ENCODE measurements around the gene IL17RB. TPM values are rescaled to one million over a fixed set of nuclear protein-coding genes. Genes with fewer than 3 reads are reported as not detected.

IL17RB gene
- total and polyA plus RNA-seq, 8 donors = 4.0 to 18.8 (median 6.6) TPM

DNA sequence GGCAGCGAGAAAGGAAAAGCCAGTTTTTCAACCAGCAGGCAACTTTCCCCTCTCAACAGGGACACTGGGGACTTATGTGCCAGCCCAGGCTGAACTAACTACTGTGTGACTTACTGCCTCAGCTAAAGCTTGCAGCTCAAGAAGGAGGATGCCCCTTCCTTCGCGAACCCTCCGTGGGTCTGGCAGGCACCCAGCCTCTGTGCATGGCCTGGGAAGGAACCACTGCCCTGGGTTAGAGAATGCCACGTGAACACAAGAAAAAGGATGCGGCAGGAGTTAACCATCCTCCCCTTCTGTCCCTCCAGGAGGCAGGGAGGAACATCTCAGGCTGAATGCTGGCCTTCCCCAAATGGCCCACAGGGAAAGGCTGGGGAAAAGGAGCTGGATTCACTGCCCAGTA is 29.2 kb upstream of the IL17RB start:
- no peak overlapping the region for H3K4me3 ChIP-seq
- TF ChIP-seq, protein P1, sequence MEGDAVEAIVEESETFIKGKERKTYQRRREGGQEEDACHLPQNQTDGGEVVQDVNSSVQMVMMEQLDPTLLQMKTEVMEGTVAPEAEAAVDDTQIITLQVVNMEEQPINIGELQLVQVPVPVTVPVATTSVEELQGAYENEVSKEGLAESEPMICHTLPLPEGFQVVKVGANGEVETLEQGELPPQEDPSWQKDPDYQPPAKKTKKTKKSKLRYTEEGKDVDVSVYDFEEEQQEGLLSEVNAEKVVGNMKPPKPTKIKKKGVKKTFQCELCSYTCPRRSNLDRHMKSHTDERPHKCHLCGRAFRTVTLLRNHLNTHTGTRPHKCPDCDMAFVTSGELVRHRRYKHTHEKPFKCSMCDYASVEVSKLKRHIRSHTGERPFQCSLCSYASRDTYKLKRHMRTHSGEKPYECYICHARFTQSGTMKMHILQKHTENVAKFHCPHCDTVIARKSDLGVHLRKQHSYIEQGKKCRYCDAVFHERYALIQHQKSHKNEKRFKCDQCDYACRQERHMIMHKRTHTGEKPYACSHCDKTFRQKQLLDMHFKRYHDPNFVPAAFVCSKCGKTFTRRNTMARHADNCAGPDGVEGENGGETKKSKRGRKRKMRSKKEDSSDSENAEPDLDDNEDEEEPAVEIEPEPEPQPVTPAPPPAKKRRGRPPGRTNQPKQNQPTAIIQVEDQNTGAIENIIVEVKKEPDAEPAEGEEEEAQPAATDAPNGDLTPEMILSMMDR (IDR thresholded peaks at IDR 0.05) = no peak
- FAIRE-seq = no peak
- no peak overlapping the region for H3K27ac ChIP-seq
- H3K36me3 ChIP-seq = peaks cover 0 to 68% (median 32%) of the 10 kb centered on the region in 3 donors
- DNase-seq = no peak
- no peak for ATAC-seq
- H3K4me1 ChIP-seq = no peaks in the 10 kb centered on the region
- no peaks in the 10 kb centered on the region for H3K27me3 ChIP-seq
- no peaks in the 10 kb centered on the region for H3K9me3 ChIP-seq
- 91 to 92% methylated on average over 6 of the region's 6 CpGs for whole genome bisulfite sequencing, 2 donors
- intact Hi-C loops (cut with DNase I) = no loop called here

- intact Hi-C loops (cut with DNase I) = no loop called here
- TF ChIP-seq, protein P1 (IDR thresholded peaks at IDR 0.05) = no peak
- Histone ChIP-seq H3K36me3 (peaks cover 0 to 72% (median 32%) of the 10 kb centered on the region in 3 donors), H3K4me3 (no peak overlapping the region), H3K9me3 (no peaks in the 10 kb centered on the region), H3K27me3 (no peaks in the 10 kb centered on the region), H3K27ac (no peak overlapping the region), H3K4me1 (no peaks in the 10 kb centered on the region)
- DNase-seq (peak in 1 of 6 donors; percentile 41), ATAC-seq (no peak), FAIRE-seq (no peak)
- WGBS, 2 donors = 88 to 93% methylated on average over 17 of the region's 17 CpGs
These were observed 28.6 kb upstream of the IL17RB start for GRCh38 chr3:53817809-53818208.

- Histone ChIP-seq H3K4me3 (no peak overlapping the region), H3K27ac (no peak overlapping the region), H3K9me3 (no peaks in the 10 kb centered on the region), H3K4me1 (no peaks in the 10 kb centered on the region), H3K27me3 (no peaks in the 10 kb centered on the region), H3K36me3 (peaks cover 0 to 79% (median 35%) of the 10 kb centered on the region in 3 donors)
- intact Hi-C loops (cut with DNase I) = no loop called here
- FAIRE-seq (no peak), DNase-seq (peak in 1 of 6 donors; percentile 28), ATAC-seq (no peak)
- TF ChIP-seq, protein P1 (IDR thresholded peaks at IDR 0.05) = no peak
- 82 to 87% methylated on average over 14 of the region's 14 CpGs for WGBS, 2 donors
These were observed 27.9 kb upstream of the IL17RB start for GRCh38 chr3:53818221-53819162.

DNA sequence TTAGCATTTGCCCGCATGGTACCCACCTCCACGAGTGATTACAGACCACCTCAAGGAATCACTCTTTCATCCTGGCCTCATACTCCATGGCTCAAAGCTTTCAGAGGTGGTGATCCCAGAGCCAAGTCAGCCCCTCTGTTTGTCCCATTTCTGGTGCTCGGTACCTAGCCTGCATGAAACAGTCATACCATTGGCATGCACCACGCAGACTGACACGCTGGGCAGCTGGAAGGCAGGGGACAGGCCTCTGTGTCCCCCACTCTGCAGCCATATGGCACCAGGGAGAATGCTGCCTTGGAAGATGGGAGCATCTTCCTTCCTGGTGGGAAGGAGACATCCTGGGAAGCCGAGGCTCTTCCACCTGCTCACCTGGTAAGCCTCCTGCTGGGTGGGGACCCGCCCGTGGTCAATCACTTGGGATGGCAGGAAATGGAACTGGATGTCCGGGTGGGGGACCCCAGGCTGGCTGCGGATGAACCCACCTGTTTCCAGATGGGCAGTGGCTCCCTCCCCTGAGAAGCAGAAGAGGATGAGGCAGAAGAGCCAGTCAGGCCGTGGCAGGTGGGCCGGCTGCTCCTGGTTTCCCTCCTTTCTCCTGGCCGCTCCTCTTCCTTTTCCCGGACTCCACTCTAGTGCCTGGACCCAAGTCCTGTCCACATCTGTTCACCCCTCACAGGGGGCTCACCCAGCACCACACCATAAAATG is 27.1 kb upstream of the IL17RB start:
- 93 to 97% methylated on average over 12 to 14 of the region's 14 CpGs for WGBS, 2 donors
- ATAC-seq = no peak
- H3K36me3 ChIP-seq = peaks cover 0 to 83% (median 35%) of the 10 kb centered on the region in 3 donors
- H3K27ac ChIP-seq = no peak overlapping the region
- DNase-seq = no peak
- no peaks in the 10 kb centered on the region for H3K27me3 ChIP-seq
- H3K9me3 ChIP-seq = no peaks in the 10 kb centered on the region
- FAIRE-seq = no peak
- intact Hi-C loops (cut with DNase I) = no loop called here
- TF ChIP-seq, protein P1 (IDR thresholded peaks at IDR 0.05) = no peak
- H3K4me3 ChIP-seq = no peak overlapping the region
- H3K4me1 ChIP-seq = no peaks in the 10 kb centered on the region
